ENCODE data around the gene ACY1. TPM values are rescaled to one million over a fixed set of nuclear protein-coding genes. Genes with fewer than 3 reads are reported as not detected.
A peak's percentile ranks its signal among the peaks of the same experiment; 100 is the strongest.

The ACY1 gene
- total and polyA plus RNA-seq, 10 of the 15 experiments (the other 5 are each of a cell fraction or from before 2014, with no cell fraction given) = 18.5 to 42.2 (median 27.8) TPM

DNA sequence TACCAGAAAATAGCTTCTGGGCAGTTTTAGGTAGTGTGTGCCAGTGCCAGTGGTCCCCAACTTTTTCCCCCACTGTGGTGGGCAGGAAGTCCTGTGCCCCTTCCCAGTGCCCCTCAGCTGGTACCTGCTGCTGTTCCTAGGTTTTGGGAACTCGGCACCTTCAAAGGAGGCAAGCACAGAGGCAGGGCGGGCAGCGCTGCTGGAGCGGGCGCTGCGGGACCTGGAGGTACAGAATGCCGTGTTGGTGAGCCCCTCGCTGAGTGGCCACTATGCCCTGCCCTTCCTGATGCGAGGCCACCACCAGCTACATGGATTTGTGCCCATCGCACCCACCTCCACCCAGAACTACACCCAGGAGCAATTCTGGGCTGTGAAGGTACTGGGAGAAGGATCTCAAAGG is 3.1 kb upstream of the ACY1 start (continued):
- no peak for TF ChIP-seq YBX1 (IDR thresholded peaks at IDR 0.05)
- TF ChIP-seq PBX3 (IDR thresholded peaks at IDR 0.05; ENCODE audit: insufficient replicate concordance, low read depth, low read length) = no peak

GRCh38 chr3:51982352-51982837 is 940 bp upstream of the ACY1 start:
- peak overlapping the region; percentile 83 for H3K9ac ChIP-seq (ENCODE audit: control insufficient read depth, insufficient read depth, low read length)
- peak; percentile 57 for FAIRE-seq
- H3K4me3 ChIP-seq = peak overlapping the region; percentile 97
- peaks cover 8% of the 10 kb centered on the region for H3K4me1 ChIP-seq (ENCODE audit: control insufficient read depth, insufficient read depth, low read length)
- H3K4me2 ChIP-seq (ENCODE audit: control insufficient read depth, insufficient read depth) = peak overlapping the region; percentile 96
- BruUV-seq (replicated peaks) = TSS peak; percentile 83
- no peak for DNase-seq (ENCODE audit: low read depth, low spot score)
- ChIA-PET RAD21 (ENCODE audit: unreplicated experiment) (interaction anchor here (1.0 to 3.3 kb wide), 8 partner anchors 8 to 271 kb away, joined by 3 to 30 read pairs (median 6); partner anchors contain the start of genes ABHD14A, ABHD14B, PARP3 and PCBP4), POLR2A (interaction anchor here (0.6 to 4.0 kb wide), 13 partner anchors 8 to 296 kb away, joined by 3 to 30 read pairs (median 4); partner anchors contain the start of genes ABHD14A, ABHD14B, ALAS1 and DUSP7), SMC1A (ENCODE audit: uncharacterized antibody, unreplicated experiment) (interaction anchor here (0.7 to 2.8 kb wide), 6 partner anchors 8 to 40 kb away, joined by 3 to 17 read pairs (median 4); partner anchors contain the start of genes ABHD14A, ABHD14B and RPL29), CTCF (interaction anchor here (0.7 to 4.6 kb wide), 22 partner anchors 9 to 430 kb away, joined by 3 to 56 read pairs (median 4); partner anchors contain the start of genes ABHD14A, ABHD14B, DUSP7 and PARP3)
- WGBS (ENCODE audit: insufficient coverage, insufficient replicate concordance, low lambda C conversion rate, missing lambda C conversion rate) = 0% methylated on average over 4 of the region's 4 CpGs
- peak overlapping the region; percentile 73 for H3K27ac ChIP-seq (ENCODE audit: control insufficient read depth, insufficient read depth)
- no peaks in the 10 kb centered on the region for H3K9me3 ChIP-seq (replicated peaks; ENCODE audit: control insufficient read depth, insufficient read depth, low read length)
- no peaks in the 10 kb centered on the region for H3K27me3 ChIP-seq (replicated peaks in 1 of 2; ENCODE audit: control insufficient read depth in 2 of 2, insufficient read depth in 2 of 2, low read length in 1 of 2)
- no peaks in the 10 kb centered on the region for H4K20me1 ChIP-seq (ENCODE audit: control insufficient read depth, insufficient read depth)
- in situ Hi-C loops (cut with MboI) = no loop called here
- ATAC-seq = peak; percentile 82
- intact Hi-C loops (cut with micrococcal nuclease; ENCODE audit: unreplicated experiment) = no loop called here
- no peaks in the 10 kb centered on the region for H3K36me3 ChIP-seq (ENCODE audit: control insufficient read depth in 2 of 2, insufficient read depth in 2 of 2, low read length in 1 of 2)
- H2AFZ ChIP-seq (ENCODE audit: control insufficient read depth, low read depth, low read length) = peak overlapping the region; percentile 91
- H3K79me2 ChIP-seq (ENCODE audit: control insufficient read depth, insufficient read depth, low read length) = peaks cover 3% of the 10 kb centered on the region
- TF ChIP-seq BACH1 (IDR thresholded peaks at IDR 0.05; ENCODE audit: borderline replicate concordance) = peak; percentile 62; the same call in 1 of the 2 replicates
- no peak for TF ChIP-seq RUNX3 (IDR thresholded peaks at IDR 0.05; ENCODE audit: low read length)
- TF ChIP-seq KDM1A (IDR thresholded peaks at IDR 0.05; ENCODE audit: borderline replicate concordance) = no peak
- TF ChIP-seq RAD21 (IDR thresholded peaks at IDR 0.05; ENCODE audit: insufficient read depth, low read depth, low read length) = no peak
- TF ChIP-seq EED (IDR thresholded peaks at IDR 0.05; ENCODE audit: low read depth) = peak; percentile 5; the same call in 1 of the 2 replicates
- 0 out of 2 replicates have a peak, but pooled peaks have one; percentile 49 for TF ChIP-seq WRNIP1 (IDR thresholded peaks at IDR 0.05; ENCODE audit: borderline replicate concordance, low read depth, low read length)
- no peak for TF ChIP-seq FOXK2 (IDR thresholded peaks at IDR 0.05)
- no peak for TF ChIP-seq YY1 (IDR thresholded peaks at IDR 0.05; ENCODE audit: low read depth, low read length)
- no peak for TF ChIP-seq SP1 (IDR thresholded peaks at IDR 0.05; ENCODE audit: low read depth, low read length)
- TF ChIP-seq MYC (IDR thresholded peaks at IDR 0.05; ENCODE audit: insufficient read depth, insufficient read length, insufficient replicate concordance, low read length, severe bottlenecking) = peak; percentile 88
- no peak for TF ChIP-seq CBX5 (IDR thresholded peaks at IDR 0.05; ENCODE audit: low read depth)
- TF ChIP-seq PRDM15 (CRISPR knock-in tag; IDR thresholded peaks at IDR 0.05) = no peak

Measured in GM12878 (cell line).